ENCODE measurements around the gene MED12L. TPM values are rescaled to one million over a fixed set of nuclear protein-coding genes. Genes with fewer than 3 reads are reported as not detected.

MED12L gene
- total and polyA plus RNA-seq, 4 experiments from 2014 or later, result 0.35 to 0.78 TPM; not detected in 2

- peaks cover 2 to 4% of the 10 kb centered on the region in 2 donors for H3K27me3 Mint-ChIP-seq
- H3K27me3 ChIP-seq (ENCODE audit: insufficient read depth, low read length), result no peaks in the 10 kb centered on the region
- intact Hi-C loops (cut with micrococcal nuclease), result no loop called here
- H3K4me1 ChIP-seq (ENCODE audit: insufficient read depth, low read length), result no peaks in the 10 kb centered on the region
- CTCF ChIA-PET (ENCODE audit: partially characterized antibody), result interaction anchor here (1.3 to 1.5 kb wide), 2 partner anchors 8 to 11 kb away, joined by 3 to 4 read pairs; no protein-coding TSS in a partner anchor
- peaks cover 0 to 6% (median 3%) of the 10 kb centered on the region in 8 donors for H3K9me3 Mint-ChIP-seq
- H3K27ac Mint-ChIP-seq, result no peak overlapping the region
- H3K4me3 ChIP-seq (ENCODE audit: low read length in 2 of 2), result no peak overlapping the region
- no peak overlapping the region for H3K27ac ChIP-seq (ENCODE audit: low read depth, low read length)
- DNase-seq, result no peak
- POLR2A ChIA-PET (ENCODE audit: partially characterized antibody), result no interaction called here
- H3K4me3 Mint-ChIP-seq, result no peak overlapping the region
- H3K36me3 ChIP-seq (ENCODE audit: insufficient read depth, low read length), result no peaks in the 10 kb centered on the region
- no peaks in the 10 kb centered on the region for H3K4me1 Mint-ChIP-seq
- no peaks in the 10 kb centered on the region for H3K36me3 Mint-ChIP-seq
- H3K9me3 ChIP-seq (ENCODE audit: control insufficient read depth in 1 of 2, low read length in 2 of 2), result no peaks in the 10 kb centered on the region
Measured at GRCh38 chr3:151476344-151477018, 391.0 kb downstream of the MED12L start.

- Histone ChIP-seq H3K27me3 (ENCODE audit: insufficient read depth, low read length) (no peaks in the 10 kb centered on the region), H3K27ac (ENCODE audit: low read depth, low read length) (no peak overlapping the region), H3K4me1 (ENCODE audit: insufficient read depth, low read length) (no peaks in the 10 kb centered on the region), H3K9me3 (ENCODE audit: control insufficient read depth in 1 of 2, low read length in 2 of 2) (no peaks in the 10 kb centered on the region), H3K36me3 (ENCODE audit: insufficient read depth, low read length) (no peaks in the 10 kb centered on the region), H3K4me3 (ENCODE audit: low read length in 2 of 2) (no peak overlapping the region)
- peaks cover 5 to 19% (median 15%) of the 10 kb centered on the region in 8 donors for H3K9me3 Mint-ChIP-seq
- POLR2A ChIA-PET (ENCODE audit: partially characterized antibody), result no interaction called here
- intact Hi-C loops (cut with micrococcal nuclease), result no loop called here
- H3K36me3 Mint-ChIP-seq, result peaks cover 3 to 5% of the 10 kb centered on the region in 2 donors
- H3K4me1 Mint-ChIP-seq, result no peaks in the 10 kb centered on the region
- CTCF ChIA-PET (ENCODE audit: partially characterized antibody), result interaction anchor here (0.8 to 1.5 kb wide), 3 partner anchors 9 to 12 kb away, joined by 3 to 4 read pairs (median 3); no protein-coding TSS in a partner anchor
- no peak overlapping the region for H3K27ac Mint-ChIP-seq
- H3K27me3 Mint-ChIP-seq, result peaks cover 7% of the 10 kb centered on the region in 2 donors
- DNase-seq, result no peak
- H3K4me3 Mint-ChIP-seq, result no peak overlapping the region
Measured at GRCh38 chr3:151477591-151478334, 392.3 kb downstream of the MED12L start.

- ChIA-PET CTCF (ENCODE audit: partially characterized antibody) (no interaction called here), POLR2A (ENCODE audit: partially characterized antibody) (no interaction called here)
- H3K27ac ChIP-seq (ENCODE audit: low read depth, low read length), result no peak overlapping the region
- Mint-ChIP-seq H3K9me3 (peaks cover 5 to 23% (median 19%) of the 10 kb centered on the region in 8 donors), H3K4me1 (no peaks in the 10 kb centered on the region), H3K36me3 (peaks cover 3 to 5% of the 10 kb centered on the region in 2 donors), H3K4me3 (no peak overlapping the region), H3K27me3 (peaks cover 7 to 9% of the 10 kb centered on the region in 2 donors), H3K27ac (no peak overlapping the region)
- no peaks in the 10 kb centered on the region for H3K36me3 ChIP-seq (ENCODE audit: insufficient read depth, low read length)
- no peaks in the 10 kb centered on the region for H3K9me3 ChIP-seq (ENCODE audit: control insufficient read depth in 1 of 2, low read length in 2 of 2)
- H3K4me1 ChIP-seq (ENCODE audit: insufficient read depth, low read length), result no peaks in the 10 kb centered on the region
- H3K27me3 ChIP-seq (ENCODE audit: insufficient read depth, low read length), result no peaks in the 10 kb centered on the region
- intact Hi-C loops (cut with micrococcal nuclease), result no loop called here
- no peak for DNase-seq
- no peak overlapping the region for H3K4me3 ChIP-seq (ENCODE audit: low read length in 2 of 2)
Measured at GRCh38 chr3:151478335-151478697, 392.9 kb downstream of the MED12L start.

GRCh38 chr3:151479452-151479851 lies 394.0 kb downstream of the MED12L start:
- Histone ChIP-seq H3K27me3 (ENCODE audit: insufficient read depth, low read length) (no peaks in the 10 kb centered on the region), H3K36me3 (ENCODE audit: insufficient read depth, low read length) (no peaks in the 10 kb centered on the region), H3K9me3 (ENCODE audit: control insufficient read depth in 1 of 2, low read length in 2 of 2) (no peaks in the 10 kb centered on the region), H3K4me3 (ENCODE audit: low read length in 2 of 2) (no peak overlapping the region), H3K4me1 (ENCODE audit: insufficient read depth, low read length) (no peaks in the 10 kb centered on the region), H3K27ac (ENCODE audit: low read depth, low read length) (no peak overlapping the region)
- DNase-seq, result no peak
- intact Hi-C loops (cut with micrococcal nuclease), result no loop called here
- Mint-ChIP-seq H3K4me1 (no peaks in the 10 kb centered on the region), H3K4me3 (no peak overlapping the region), H3K9me3 (peaks cover 5 to 26% (median 21%) of the 10 kb centered on the region in 8 donors), H3K27me3 (peaks cover 7 to 9% of the 10 kb centered on the region in 2 donors), H3K27ac (no peak overlapping the region), H3K36me3 (peaks cover 3 to 5% of the 10 kb centered on the region in 2 donors)
- POLR2A ChIA-PET (ENCODE audit: partially characterized antibody), result no interaction called here
- CTCF ChIA-PET (ENCODE audit: partially characterized antibody), result interaction anchor here (0.7 to 1.4 kb wide), 2 partner anchors 14 to 44 kb away, joined by 3 read pairs; no protein-coding TSS in a partner anchor

GRCh38 chr3:151480492-151480891 lies 395.0 kb downstream of the MED12L start:
- Histone ChIP-seq H3K4me1 (ENCODE audit: insufficient read depth, low read length) (no peaks in the 10 kb centered on the region), H3K9me3 (ENCODE audit: control insufficient read depth in 1 of 2, low read length in 2 of 2) (no peaks in the 10 kb centered on the region), H3K36me3 (ENCODE audit: insufficient read depth, low read length) (no peaks in the 10 kb centered on the region), H3K27ac (ENCODE audit: low read depth, low read length) (no peak overlapping the region), H3K4me3 (ENCODE audit: low read length in 2 of 2) (no peak overlapping the region), H3K27me3 (ENCODE audit: insufficient read depth, low read length) (no peaks in the 10 kb centered on the region)
- ChIA-PET POLR2A (ENCODE audit: partially characterized antibody) (no interaction called here), CTCF (ENCODE audit: partially characterized antibody) (interaction anchor here (1.3 kb wide), 1 partner anchor 9 kb away, joined by 3 read pairs; no protein-coding TSS in a partner anchor)
- H3K27me3 Mint-ChIP-seq, result peaks cover 7 to 12% of the 10 kb centered on the region in 2 donors
- no peak overlapping the region for H3K27ac Mint-ChIP-seq
- intact Hi-C loops (cut with micrococcal nuclease), result no loop called here
- no peak overlapping the region for H3K4me3 Mint-ChIP-seq
- H3K4me1 Mint-ChIP-seq, result no peaks in the 10 kb centered on the region
- H3K36me3 Mint-ChIP-seq, result peaks cover 3 to 5% of the 10 kb centered on the region in 2 donors
- DNase-seq, result no peak
- peaks cover 5 to 29% (median 24%) of the 10 kb centered on the region in 8 donors for H3K9me3 Mint-ChIP-seq

GRCh38 chr3:151483488-151483887 lies 398.0 kb downstream of the MED12L start:
- H3K27me3 ChIP-seq (ENCODE audit: insufficient read depth, low read length), result no peaks in the 10 kb centered on the region

GRCh38 chr3:151483961-151484520 lies 398.6 kb downstream of the MED12L start:
- H3K27me3 ChIP-seq (ENCODE audit: insufficient read depth, low read length), result no peaks in the 10 kb centered on the region
- no peaks in the 10 kb centered on the region for H3K4me1 Mint-ChIP-seq
- intact Hi-C loops (cut with micrococcal nuclease), result no loop called here
- no peak overlapping the region for H3K4me3 ChIP-seq (ENCODE audit: low read length in 2 of 2)
- no peaks in the 10 kb centered on the region for H3K36me3 ChIP-seq (ENCODE audit: insufficient read depth, low read length)
- CTCF ChIA-PET (ENCODE audit: partially characterized antibody), result interaction anchor here (1.1 to 2.1 kb wide), 2 partner anchors 16 to 41 kb away, joined by 3 to 5 read pairs; no protein-coding TSS in a partner anchor
- H3K27me3 Mint-ChIP-seq, result peaks cover 10 to 13% of the 10 kb centered on the region in 2 donors
- H3K4me1 ChIP-seq (ENCODE audit: insufficient read depth, low read length), result no peaks in the 10 kb centered on the region
- no peak for DNase-seq
- no peaks in the 10 kb centered on the region for H3K9me3 ChIP-seq (ENCODE audit: control insufficient read depth in 1 of 2, low read length in 2 of 2)
- H3K27ac ChIP-seq (ENCODE audit: low read depth, low read length), result no peak overlapping the region
- H3K36me3 Mint-ChIP-seq, result peaks cover 3 to 5% of the 10 kb centered on the region in 2 donors
- H3K27ac Mint-ChIP-seq, result no peak overlapping the region
- no peak overlapping the region for H3K4me3 Mint-ChIP-seq
- H3K9me3 Mint-ChIP-seq, result peaks cover 8 to 35% (median 26%) of the 10 kb centered on the region in 8 donors
- POLR2A ChIA-PET (ENCODE audit: partially characterized antibody), result no interaction called here

More at GRCh38 chr3:151483488-151483887, 398.0 kb downstream of the MED12L start:
- peaks cover 3 to 5% of the 10 kb centered on the region in 2 donors for H3K36me3 Mint-ChIP-seq
- peaks cover 13% of the 10 kb centered on the region in 2 donors for H3K27me3 Mint-ChIP-seq
- no peak overlapping the region for H3K4me3 Mint-ChIP-seq
- no peak overlapping the region for H3K27ac Mint-ChIP-seq
- Histone ChIP-seq H3K27ac (ENCODE audit: low read depth, low read length) (no peak overlapping the region), H3K9me3 (ENCODE audit: control insufficient read depth in 1 of 2, low read length in 2 of 2) (no peaks in the 10 kb centered on the region), H3K4me3 (ENCODE audit: low read length in 2 of 2) (no peak overlapping the region), H3K4me1 (ENCODE audit: insufficient read depth, low read length) (no peaks in the 10 kb centered on the region), H3K36me3 (ENCODE audit: insufficient read depth, low read length) (no peaks in the 10 kb centered on the region)
- H3K4me1 Mint-ChIP-seq, result no peaks in the 10 kb centered on the region
- ChIA-PET POLR2A (ENCODE audit: partially characterized antibody) (no interaction called here), CTCF (ENCODE audit: partially characterized antibody) (interaction anchor here (1.1 to 2.1 kb wide), 2 partner anchors 15 to 41 kb away, joined by 3 to 5 read pairs; no protein-coding TSS in a partner anchor)
- DNase-seq, result no peak
- intact Hi-C loops (cut with micrococcal nuclease), result no loop called here
- H3K9me3 Mint-ChIP-seq, result peaks cover 5 to 32% (median 26%) of the 10 kb centered on the region in 8 donors

All from CD4-positive, alpha-beta memory T cell (primary cell).